ENCODE results near the gene BCO1. TPM values are rescaled to one million over a fixed set of nuclear protein-coding genes. Genes with fewer than 3 reads are reported as not detected.

The BCO1 gene
- total RNA-seq, 1 experiment from 2014 or later: not detected

DNA sequence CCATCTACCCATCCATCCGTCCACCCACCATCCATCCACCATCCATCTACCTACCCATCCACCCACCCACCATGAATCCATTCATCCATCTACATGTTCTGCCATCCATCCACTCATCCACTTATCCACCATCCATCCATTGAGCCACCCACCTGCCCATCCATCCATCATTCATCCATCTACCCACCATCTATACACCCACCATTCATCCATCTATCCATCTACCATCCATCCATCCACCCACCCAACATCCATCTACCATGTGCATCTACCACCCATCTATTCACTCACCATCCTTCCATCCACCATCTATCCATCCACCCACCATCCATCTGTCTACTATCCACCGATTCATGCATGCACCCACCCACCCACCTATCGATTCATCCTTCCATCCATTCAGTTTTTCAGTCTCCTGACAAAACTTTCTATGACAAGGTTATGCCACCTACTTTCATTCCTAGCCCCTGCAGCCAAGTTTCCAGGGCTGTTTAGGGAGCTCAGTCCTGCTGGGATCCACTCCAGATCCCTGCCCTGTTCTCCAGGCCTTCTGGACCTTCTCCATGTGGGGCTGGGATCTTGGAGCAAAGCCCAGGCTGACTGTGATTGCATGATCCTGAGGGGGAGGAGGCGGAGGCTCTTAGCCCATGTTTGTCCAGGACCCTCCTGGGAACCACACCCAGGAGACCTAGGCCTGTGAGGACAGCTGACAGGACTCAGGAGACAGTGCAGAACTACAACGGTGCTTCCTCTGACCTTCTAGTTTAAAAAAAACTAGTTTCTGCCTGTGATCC is 27.4 kb downstream of the BCO1 start:
- peak overlapping the region; percentile 57 for H3K4me3 Mint-ChIP-seq (ENCODE audit: unreplicated experiment)
- H3K27ac Mint-ChIP-seq (ENCODE audit: low read depth, unreplicated experiment): peak overlapping the region; percentile 12
- peaks cover 24% of the 10 kb centered on the region for H3K4me1 Mint-ChIP-seq (ENCODE audit: insufficient read depth, unreplicated experiment)
- H3K9me3 Mint-ChIP-seq (ENCODE audit: unreplicated experiment): no peaks in the 10 kb centered on the region
- peak; percentile 85 for DNase-seq (ENCODE audit: unreplicated experiment)
- TF ChIP-seq, protein P1, sequence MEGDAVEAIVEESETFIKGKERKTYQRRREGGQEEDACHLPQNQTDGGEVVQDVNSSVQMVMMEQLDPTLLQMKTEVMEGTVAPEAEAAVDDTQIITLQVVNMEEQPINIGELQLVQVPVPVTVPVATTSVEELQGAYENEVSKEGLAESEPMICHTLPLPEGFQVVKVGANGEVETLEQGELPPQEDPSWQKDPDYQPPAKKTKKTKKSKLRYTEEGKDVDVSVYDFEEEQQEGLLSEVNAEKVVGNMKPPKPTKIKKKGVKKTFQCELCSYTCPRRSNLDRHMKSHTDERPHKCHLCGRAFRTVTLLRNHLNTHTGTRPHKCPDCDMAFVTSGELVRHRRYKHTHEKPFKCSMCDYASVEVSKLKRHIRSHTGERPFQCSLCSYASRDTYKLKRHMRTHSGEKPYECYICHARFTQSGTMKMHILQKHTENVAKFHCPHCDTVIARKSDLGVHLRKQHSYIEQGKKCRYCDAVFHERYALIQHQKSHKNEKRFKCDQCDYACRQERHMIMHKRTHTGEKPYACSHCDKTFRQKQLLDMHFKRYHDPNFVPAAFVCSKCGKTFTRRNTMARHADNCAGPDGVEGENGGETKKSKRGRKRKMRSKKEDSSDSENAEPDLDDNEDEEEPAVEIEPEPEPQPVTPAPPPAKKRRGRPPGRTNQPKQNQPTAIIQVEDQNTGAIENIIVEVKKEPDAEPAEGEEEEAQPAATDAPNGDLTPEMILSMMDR (IDR thresholded peaks at IDR 0.05; ENCODE audit: unreplicated experiment): no peak
- CTCF ChIA-PET: interaction anchor here (0.6 to 1.5 kb wide), 8 partner anchors 16 to 117 kb away, joined by 3 to 5 read pairs (median 3); no protein-coding TSS in a partner anchor
- POLR2A ChIA-PET: interaction anchor here (0.6 to 3.5 kb wide), 8 partner anchors 12 to 816 kb away, joined by 3 to 36 read pairs (median 4); partner anchors contain the start of genes BCO1 and GAN
- intact Hi-C loops (cut with micrococcal nuclease): no loop called here
- no peaks in the 10 kb centered on the region for H3K27me3 Mint-ChIP-seq (ENCODE audit: insufficient read depth, unreplicated experiment)
- BruUV-seq (replicated peaks): no TSS peak
- no peaks in the 10 kb centered on the region for H3K36me3 Mint-ChIP-seq (ENCODE audit: insufficient read depth, unreplicated experiment)

DNA sequence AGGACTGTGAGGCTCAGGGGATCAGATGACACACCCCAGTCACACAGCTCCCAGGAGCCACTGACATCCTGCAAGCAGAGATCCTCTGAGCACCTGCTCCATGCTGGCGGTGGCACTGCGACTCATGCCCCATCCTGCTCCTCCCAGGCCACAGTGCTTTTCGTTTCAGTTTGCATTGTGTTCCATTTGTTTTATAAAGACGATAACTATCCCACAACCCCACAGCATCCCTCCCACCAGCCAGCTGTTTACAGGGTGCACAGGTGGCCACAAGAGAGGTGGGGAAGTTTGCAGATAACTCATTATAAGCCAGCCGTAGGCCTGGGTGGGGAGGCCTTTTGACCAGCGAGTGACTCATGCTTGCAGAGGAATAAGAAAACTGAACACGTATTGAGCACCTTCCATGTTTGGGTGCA is 28.2 kb downstream of the BCO1 start:
- Mint-ChIP-seq H3K36me3 (ENCODE audit: insufficient read depth, unreplicated experiment) (no peaks in the 10 kb centered on the region), H3K4me3 (ENCODE audit: unreplicated experiment) (peak overlapping the region; percentile 57), H3K9me3 (ENCODE audit: unreplicated experiment) (no peaks in the 10 kb centered on the region), H3K4me1 (ENCODE audit: insufficient read depth, unreplicated experiment) (peaks cover 24% of the 10 kb centered on the region), H3K27ac (ENCODE audit: low read depth, unreplicated experiment) (peak overlapping the region; percentile 12), H3K27me3 (ENCODE audit: insufficient read depth, unreplicated experiment) (no peaks in the 10 kb centered on the region)
- TF ChIP-seq, protein P1 (IDR thresholded peaks at IDR 0.05; ENCODE audit: unreplicated experiment): no peak
- POLR2A ChIA-PET: interaction anchor here (1.0 to 3.5 kb wide), 5 partner anchors 11 to 61 kb away, joined by 3 to 36 read pairs (median 4); partner anchors contain the start of gene GAN
- intact Hi-C loops (cut with micrococcal nuclease): no loop called here
- peak; percentile 69 for DNase-seq (ENCODE audit: unreplicated experiment)
- CTCF ChIA-PET: interaction anchor here (0.6 to 1.5 kb wide), 7 partner anchors 19 to 138 kb away, joined by 3 to 4 read pairs (median 3); no protein-coding TSS in a partner anchor
- BruUV-seq (replicated peaks): no TSS peak

DNA sequence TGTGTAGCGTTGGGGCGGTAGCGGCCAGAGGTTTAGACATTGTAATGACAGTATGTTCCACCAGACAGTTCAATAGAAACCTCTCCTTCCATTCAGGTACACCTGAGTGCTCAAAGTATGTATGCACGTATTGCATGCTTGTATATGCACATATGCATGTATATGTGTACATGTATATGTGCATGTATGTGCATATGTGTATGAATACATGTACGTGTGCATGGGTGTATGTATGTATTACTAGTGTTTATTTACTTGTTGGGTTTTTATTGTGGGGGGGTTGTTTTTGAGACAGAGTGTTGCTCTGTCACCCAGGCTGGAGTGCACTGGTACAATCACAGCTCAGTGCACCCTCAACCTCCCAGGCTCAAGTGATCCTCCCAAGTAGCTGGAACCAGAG is 30.0 kb downstream of the BCO1 start:
- ChIA-PET POLR2A (interaction anchor here (3.5 kb wide), 1 partner anchor 46 kb away, joined by 36 read pairs; the partner anchor contains the start of gene GAN), CTCF (no interaction called here)
- intact Hi-C loops (cut with micrococcal nuclease): no loop called here
- no peaks in the 10 kb centered on the region for H3K36me3 Mint-ChIP-seq (ENCODE audit: insufficient read depth, unreplicated experiment)
- peaks cover 24% of the 10 kb centered on the region for H3K4me1 Mint-ChIP-seq (ENCODE audit: insufficient read depth, unreplicated experiment)
- H3K27ac Mint-ChIP-seq (ENCODE audit: low read depth, unreplicated experiment): no peak overlapping the region
- no peaks in the 10 kb centered on the region for H3K27me3 Mint-ChIP-seq (ENCODE audit: insufficient read depth, unreplicated experiment)
- no peak overlapping the region for H3K4me3 Mint-ChIP-seq (ENCODE audit: unreplicated experiment)
- DNase-seq (ENCODE audit: unreplicated experiment): no peak
- TF ChIP-seq, protein P1 (IDR thresholded peaks at IDR 0.05; ENCODE audit: unreplicated experiment): no peak
- no TSS peak for BruUV-seq (replicated peaks)
- H3K9me3 Mint-ChIP-seq (ENCODE audit: unreplicated experiment): no peaks in the 10 kb centered on the region

DNA sequence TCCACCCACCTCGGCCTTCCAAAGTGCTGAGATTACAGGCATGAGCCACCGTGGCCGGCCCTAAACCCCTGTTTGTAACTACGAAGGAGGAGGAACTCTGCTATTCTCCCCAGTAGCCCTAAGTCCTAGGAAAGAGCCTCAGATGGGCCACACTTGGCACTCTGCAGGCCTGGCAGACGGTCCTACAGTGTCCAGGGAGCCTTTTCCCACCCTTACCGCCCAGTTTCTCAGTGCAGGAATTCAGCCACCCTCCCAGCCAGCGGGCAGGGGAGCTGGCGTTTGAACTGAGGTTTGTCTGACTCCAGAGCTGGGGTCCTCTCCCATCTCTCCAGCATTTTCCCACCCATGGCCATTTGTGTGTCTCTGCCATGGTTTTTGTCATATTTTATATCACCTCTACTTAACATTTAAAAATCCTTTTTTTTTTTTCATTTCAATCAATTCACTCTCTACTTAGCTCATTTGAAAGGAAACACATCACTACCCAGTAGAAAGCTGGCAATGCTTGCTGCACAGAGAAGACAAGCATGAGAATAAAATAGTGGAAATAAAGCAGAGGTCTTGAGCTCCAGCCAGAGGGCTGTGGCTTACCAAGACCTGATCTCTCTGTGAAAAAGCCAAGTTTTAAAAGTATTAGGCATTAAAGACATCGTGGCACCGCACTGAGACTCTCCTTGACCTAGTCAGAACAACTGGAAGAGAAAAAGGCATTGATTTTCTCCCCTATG is 34.9 kb downstream of the BCO1 start:
- H3K9me3 Mint-ChIP-seq (ENCODE audit: unreplicated experiment): no peaks in the 10 kb centered on the region
- TF ChIP-seq, protein P1 (IDR thresholded peaks at IDR 0.05; ENCODE audit: unreplicated experiment): no peak
- BruUV-seq (replicated peaks): no TSS peak
- intact Hi-C loops (cut with micrococcal nuclease): no loop called here
- no peak overlapping the region for H3K4me3 Mint-ChIP-seq (ENCODE audit: unreplicated experiment)
- DNase-seq (ENCODE audit: unreplicated experiment): no peak
- H3K27ac Mint-ChIP-seq (ENCODE audit: low read depth, unreplicated experiment): no peak overlapping the region
- peaks cover 5% of the 10 kb centered on the region for H3K4me1 Mint-ChIP-seq (ENCODE audit: insufficient read depth, unreplicated experiment)
- H3K36me3 Mint-ChIP-seq (ENCODE audit: insufficient read depth, unreplicated experiment): no peaks in the 10 kb centered on the region
- POLR2A ChIA-PET: interaction anchor here (1.0 to 1.4 kb wide), 2 partner anchors 10 to 41 kb away, joined by 3 to 5 read pairs; partner anchors contain the start of gene GAN
- no peaks in the 10 kb centered on the region for H3K27me3 Mint-ChIP-seq (ENCODE audit: insufficient read depth, unreplicated experiment)
- CTCF ChIA-PET: interaction anchor here (0.6 to 2.4 kb wide), 7 partner anchors 9 to 272 kb away, joined by 3 to 10 read pairs (median 4); no protein-coding TSS in a partner anchor
